ENCODE measurements around the gene COL9A3. TPM values are rescaled to one million over a fixed set of nuclear protein-coding genes. Genes with fewer than 3 reads are reported as not detected.

COL9A3 gene
- total RNA-seq, 1 experiment from 2014 or later = 136 TPM

DNA sequence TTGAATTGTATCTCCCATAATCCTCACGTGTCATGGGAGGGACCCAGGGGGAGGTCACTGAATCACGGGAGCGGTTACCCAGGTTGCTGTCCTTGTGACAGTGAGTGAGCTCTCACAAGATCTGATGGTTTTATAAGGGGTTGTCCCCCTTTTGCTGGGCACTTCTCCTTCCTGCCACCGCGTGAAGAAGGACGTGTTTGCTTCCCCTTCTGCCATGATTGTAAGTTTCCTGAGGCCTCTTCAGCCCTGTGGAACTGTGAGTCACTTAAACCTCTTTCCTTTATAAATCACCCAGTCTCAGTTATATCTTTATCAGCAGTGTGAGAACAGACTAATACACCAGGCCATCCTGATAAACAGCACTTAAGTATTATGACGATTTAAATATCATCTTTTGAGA is 29.5 kb upstream of the COL9A3 start:
- H3K4me3 Mint-ChIP-seq = no peak overlapping the region
- no peak for DNase-seq (ENCODE audit: low spot score)
- no peaks in the 10 kb centered on the region for H3K9me3 Mint-ChIP-seq
- peaks cover 13% of the 10 kb centered on the region for H3K4me1 Mint-ChIP-seq
- no peak overlapping the region for H3K27ac Mint-ChIP-seq
- ChIA-PET POLR2A (no interaction called here), CTCF (interaction anchor here (2.8 kb wide), 1 partner anchor 79 kb away, joined by 22 read pairs; the partner anchor contains the start of gene NTSR1)
- ATAC-seq = no peak
- H3K27me3 Mint-ChIP-seq (ENCODE audit: low read depth) = peaks cover 3% of the 10 kb centered on the region; the same call in 1 of the 2 replicates
- no peaks in the 10 kb centered on the region for H3K36me3 Mint-ChIP-seq
- TF ChIP-seq SMAD4 (CRISPR knock-in tag; IDR thresholded peaks at IDR 0.05) = no peak
- TF ChIP-seq MXD4 (CRISPR knock-in tag; IDR thresholded peaks at IDR 0.05; ENCODE audit: borderline replicate concordance) = no peak
- TF ChIP-seq, protein P1, sequence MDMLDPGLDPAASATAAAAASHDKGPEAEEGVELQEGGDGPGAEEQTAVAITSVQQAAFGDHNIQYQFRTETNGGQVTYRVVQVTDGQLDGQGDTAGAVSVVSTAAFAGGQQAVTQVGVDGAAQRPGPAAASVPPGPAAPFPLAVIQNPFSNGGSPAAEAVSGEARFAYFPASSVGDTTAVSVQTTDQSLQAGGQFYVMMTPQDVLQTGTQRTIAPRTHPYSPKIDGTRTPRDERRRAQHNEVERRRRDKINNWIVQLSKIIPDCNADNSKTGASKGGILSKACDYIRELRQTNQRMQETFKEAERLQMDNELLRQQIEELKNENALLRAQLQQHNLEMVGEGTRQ (CRISPR knock-in tag; IDR thresholded peaks at IDR 0.05) = no peak
- no peak for TF ChIP-seq ZNF423 (CRISPR knock-in tag; IDR thresholded peaks at IDR 0.05)
- TF ChIP-seq, protein P2, sequence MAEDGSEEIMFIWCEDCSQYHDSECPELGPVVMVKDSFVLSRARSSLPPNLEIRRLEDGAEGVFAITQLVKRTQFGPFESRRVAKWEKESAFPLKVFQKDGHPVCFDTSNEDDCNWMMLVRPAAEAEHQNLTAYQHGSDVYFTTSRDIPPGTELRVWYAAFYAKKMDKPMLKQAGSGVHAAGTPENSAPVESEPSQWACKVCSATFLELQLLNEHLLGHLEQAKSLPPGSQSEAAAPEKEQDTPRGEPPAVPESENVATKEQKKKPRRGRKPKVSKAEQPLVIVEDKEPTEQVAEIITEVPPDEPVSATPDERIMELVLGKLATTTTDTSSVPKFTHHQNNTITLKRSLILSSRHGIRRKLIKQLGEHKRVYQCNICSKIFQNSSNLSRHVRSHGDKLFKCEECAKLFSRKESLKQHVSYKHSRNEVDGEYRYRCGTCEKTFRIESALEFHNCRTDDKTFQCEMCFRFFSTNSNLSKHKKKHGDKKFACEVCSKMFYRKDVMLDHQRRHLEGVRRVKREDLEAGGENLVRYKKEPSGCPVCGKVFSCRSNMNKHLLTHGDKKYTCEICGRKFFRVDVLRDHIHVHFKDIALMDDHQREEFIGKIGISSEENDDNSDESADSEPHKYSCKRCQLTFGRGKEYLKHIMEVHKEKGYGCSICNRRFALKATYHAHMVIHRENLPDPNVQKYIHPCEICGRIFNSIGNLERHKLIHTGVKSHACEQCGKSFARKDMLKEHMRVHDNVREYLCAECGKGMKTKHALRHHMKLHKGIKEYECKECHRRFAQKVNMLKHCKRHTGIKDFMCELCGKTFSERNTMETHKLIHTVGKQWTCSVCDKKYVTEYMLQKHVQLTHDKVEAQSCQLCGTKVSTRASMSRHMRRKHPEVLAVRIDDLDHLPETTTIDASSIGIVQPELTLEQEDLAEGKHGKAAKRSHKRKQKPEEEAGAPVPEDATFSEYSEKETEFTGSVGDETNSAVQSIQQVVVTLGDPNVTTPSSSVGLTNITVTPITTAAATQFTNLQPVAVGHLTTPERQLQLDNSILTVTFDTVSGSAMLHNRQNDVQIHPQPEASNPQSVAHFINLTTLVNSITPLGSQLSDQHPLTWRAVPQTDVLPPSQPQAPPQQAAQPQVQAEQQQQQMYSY (CRISPR knock-in tag; IDR thresholded peaks at IDR 0.05) = no peak
- TF ChIP-seq, protein P3, sequence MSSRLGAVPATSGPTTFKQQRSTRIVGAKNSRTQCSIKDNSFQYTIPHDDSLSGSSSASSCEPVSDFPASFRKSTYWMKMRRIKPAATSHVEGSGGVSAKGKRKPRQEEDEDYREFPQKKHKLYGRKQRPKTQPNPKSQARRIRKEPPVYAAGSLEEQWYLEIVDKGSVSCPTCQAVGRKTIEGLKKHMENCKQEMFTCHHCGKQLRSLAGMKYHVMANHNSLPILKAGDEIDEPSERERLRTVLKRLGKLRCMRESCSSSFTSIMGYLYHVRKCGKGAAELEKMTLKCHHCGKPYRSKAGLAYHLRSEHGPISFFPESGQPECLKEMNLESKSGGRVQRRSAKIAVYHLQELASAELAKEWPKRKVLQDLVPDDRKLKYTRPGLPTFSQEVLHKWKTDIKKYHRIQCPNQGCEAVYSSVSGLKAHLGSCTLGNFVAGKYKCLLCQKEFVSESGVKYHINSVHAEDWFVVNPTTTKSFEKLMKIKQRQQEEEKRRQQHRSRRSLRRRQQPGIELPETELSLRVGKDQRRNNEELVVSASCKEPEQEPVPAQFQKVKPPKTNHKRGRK (CRISPR knock-in tag; IDR thresholded peaks at IDR 0.05; ENCODE audit: borderline replicate concordance) = no peak
- TF ChIP-seq SMAD3 (CRISPR knock-in tag; IDR thresholded peaks at IDR 0.05; ENCODE audit: borderline replicate concordance) = no peak
- TF ChIP-seq, protein P4, sequence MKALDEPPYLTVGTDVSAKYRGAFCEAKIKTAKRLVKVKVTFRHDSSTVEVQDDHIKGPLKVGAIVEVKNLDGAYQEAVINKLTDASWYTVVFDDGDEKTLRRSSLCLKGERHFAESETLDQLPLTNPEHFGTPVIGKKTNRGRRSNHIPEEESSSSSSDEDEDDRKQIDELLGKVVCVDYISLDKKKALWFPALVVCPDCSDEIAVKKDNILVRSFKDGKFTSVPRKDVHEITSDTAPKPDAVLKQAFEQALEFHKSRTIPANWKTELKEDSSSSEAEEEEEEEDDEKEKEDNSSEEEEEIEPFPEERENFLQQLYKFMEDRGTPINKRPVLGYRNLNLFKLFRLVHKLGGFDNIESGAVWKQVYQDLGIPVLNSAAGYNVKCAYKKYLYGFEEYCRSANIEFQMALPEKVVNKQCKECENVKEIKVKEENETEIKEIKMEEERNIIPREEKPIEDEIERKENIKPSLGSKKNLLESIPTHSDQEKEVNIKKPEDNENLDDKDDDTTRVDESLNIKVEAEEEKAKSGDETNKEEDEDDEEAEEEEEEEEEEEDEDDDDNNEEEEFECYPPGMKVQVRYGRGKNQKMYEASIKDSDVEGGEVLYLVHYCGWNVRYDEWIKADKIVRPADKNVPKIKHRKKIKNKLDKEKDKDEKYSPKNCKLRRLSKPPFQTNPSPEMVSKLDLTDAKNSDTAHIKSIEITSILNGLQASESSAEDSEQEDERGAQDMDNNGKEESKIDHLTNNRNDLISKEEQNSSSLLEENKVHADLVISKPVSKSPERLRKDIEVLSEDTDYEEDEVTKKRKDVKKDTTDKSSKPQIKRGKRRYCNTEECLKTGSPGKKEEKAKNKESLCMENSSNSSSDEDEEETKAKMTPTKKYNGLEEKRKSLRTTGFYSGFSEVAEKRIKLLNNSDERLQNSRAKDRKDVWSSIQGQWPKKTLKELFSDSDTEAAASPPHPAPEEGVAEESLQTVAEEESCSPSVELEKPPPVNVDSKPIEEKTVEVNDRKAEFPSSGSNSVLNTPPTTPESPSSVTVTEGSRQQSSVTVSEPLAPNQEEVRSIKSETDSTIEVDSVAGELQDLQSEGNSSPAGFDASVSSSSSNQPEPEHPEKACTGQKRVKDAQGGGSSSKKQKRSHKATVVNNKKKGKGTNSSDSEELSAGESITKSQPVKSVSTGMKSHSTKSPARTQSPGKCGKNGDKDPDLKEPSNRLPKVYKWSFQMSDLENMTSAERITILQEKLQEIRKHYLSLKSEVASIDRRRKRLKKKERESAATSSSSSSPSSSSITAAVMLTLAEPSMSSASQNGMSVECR (CRISPR knock-in tag; IDR thresholded peaks at IDR 0.05; ENCODE audit: borderline replicate concordance) = no peak
- TF ChIP-seq, protein P5, sequence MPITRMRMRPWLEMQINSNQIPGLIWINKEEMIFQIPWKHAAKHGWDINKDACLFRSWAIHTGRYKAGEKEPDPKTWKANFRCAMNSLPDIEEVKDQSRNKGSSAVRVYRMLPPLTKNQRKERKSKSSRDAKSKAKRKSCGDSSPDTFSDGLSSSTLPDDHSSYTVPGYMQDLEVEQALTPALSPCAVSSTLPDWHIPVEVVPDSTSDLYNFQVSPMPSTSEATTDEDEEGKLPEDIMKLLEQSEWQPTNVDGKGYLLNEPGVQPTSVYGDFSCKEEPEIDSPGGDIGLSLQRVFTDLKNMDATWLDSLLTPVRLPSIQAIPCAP (CRISPR knock-in tag; IDR thresholded peaks at IDR 0.05) = no peak
- no peak for TF ChIP-seq IRF2 (CRISPR knock-in tag; IDR thresholded peaks at IDR 0.05; ENCODE audit: borderline replicate concordance, low read depth)
- TF ChIP-seq, protein P6, sequence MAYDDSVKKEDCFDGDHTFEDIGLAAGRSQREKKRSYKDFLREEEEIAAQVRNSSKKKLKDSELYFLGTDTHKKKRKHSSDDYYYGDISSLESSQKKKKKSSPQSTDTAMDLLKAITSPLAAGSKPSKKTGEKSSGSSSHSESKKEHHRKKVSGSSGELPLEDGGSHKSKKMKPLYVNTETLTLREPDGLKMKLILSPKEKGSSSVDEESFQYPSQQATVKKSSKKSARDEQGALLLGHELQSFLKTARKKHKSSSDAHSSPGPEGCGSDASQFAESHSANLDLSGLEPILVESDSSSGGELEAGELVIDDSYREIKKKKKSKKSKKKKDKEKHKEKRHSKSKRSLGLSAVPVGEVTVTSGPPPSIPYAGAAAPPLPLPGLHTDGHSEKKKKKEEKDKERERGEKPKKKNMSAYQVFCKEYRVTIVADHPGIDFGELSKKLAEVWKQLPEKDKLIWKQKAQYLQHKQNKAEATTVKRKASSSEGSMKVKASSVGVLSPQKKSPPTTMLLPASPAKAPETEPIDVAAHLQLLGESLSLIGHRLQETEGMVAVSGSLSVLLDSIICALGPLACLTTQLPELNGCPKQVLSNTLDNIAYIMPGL (CRISPR knock-in tag; IDR thresholded peaks at IDR 0.05) = no peak
- no peak for TF ChIP-seq NR2C2 (CRISPR knock-in tag; IDR thresholded peaks at IDR 0.05)
- TF ChIP-seq ZNF232 (CRISPR knock-in tag; IDR thresholded peaks at IDR 0.05) = no peak
- TF ChIP-seq TP53 (CRISPR knock-in tag; IDR thresholded peaks at IDR 0.05) = no peak
- TF ChIP-seq GABPB1 (CRISPR knock-in tag; IDR thresholded peaks at IDR 0.05) = no peak
- no peak for TF ChIP-seq SOX15 (CRISPR knock-in tag; IDR thresholded peaks at IDR 0.05)
- TF ChIP-seq, protein P7, sequence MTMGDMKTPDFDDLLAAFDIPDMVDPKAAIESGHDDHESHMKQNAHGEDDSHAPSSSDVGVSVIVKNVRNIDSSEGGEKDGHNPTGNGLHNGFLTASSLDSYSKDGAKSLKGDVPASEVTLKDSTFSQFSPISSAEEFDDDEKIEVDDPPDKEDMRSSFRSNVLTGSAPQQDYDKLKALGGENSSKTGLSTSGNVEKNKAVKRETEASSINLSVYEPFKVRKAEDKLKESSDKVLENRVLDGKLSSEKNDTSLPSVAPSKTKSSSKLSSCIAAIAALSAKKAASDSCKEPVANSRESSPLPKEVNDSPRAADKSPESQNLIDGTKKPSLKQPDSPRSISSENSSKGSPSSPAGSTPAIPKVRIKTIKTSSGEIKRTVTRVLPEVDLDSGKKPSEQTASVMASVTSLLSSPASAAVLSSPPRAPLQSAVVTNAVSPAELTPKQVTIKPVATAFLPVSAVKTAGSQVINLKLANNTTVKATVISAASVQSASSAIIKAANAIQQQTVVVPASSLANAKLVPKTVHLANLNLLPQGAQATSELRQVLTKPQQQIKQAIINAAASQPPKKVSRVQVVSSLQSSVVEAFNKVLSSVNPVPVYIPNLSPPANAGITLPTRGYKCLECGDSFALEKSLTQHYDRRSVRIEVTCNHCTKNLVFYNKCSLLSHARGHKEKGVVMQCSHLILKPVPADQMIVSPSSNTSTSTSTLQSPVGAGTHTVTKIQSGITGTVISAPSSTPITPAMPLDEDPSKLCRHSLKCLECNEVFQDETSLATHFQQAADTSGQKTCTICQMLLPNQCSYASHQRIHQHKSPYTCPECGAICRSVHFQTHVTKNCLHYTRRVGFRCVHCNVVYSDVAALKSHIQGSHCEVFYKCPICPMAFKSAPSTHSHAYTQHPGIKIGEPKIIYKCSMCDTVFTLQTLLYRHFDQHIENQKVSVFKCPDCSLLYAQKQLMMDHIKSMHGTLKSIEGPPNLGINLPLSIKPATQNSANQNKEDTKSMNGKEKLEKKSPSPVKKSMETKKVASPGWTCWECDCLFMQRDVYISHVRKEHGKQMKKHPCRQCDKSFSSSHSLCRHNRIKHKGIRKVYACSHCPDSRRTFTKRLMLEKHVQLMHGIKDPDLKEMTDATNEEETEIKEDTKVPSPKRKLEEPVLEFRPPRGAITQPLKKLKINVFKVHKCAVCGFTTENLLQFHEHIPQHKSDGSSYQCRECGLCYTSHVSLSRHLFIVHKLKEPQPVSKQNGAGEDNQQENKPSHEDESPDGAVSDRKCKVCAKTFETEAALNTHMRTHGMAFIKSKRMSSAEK (CRISPR knock-in tag; IDR thresholded peaks at IDR 0.05; ENCODE audit: borderline replicate concordance) = no peak

Measured in WTC11 (cell line).